ENCODE measurements around the gene SLC29A3.

DNA sequence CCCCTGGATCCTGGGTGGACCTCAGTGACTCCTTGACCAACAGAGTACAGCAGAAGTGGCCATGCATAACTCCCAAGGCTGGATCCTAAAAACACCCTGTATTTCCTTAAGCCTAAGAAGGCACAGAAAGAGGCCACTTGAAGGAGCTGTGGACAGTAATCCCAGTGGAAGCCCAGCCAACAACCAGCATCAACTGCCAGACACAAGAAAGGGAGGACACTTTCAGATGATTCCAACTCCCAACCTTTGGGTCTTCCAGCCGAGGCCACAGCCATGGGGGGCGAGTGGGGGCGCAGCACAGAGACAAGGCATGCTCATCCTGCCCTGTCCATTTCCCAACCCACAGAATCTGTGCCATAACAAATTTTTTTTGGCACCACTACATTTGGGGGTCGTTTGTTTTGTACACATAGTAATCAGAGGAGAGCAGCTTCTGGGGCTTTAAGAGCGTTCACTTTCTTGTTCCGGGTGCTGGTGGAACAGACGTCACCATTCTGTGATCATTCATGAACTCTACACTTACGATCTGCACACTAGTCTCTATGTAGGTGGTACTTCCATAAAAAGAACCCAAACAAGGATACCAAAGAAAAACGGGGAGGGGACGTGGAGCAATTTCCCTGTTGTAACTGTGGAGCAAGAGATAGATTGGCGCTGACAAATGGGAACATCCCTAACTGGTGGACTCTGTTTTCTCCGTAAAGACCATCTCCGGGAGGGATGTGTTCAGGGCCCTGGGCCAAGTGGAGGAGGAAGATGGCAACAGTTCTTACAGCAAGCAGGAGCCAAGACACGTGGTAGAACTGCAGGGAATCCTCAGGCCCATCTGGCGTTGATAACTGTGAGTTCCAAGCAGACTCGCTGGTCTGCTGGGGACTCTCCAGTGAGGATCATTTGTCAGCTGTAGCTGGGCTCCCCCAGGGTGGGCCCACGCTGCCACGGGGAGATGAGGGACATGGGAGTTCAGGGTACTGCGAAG lies 6.0 kb upstream of the SLC29A3 start:
- no peak for TF ChIP-seq CEBPB (IDR thresholded peaks at IDR 0.05)
- TF ChIP-seq EP300 (IDR thresholded peaks at IDR 0.05; ENCODE audit: borderline replicate concordance), result no peak
- no peak for TF ChIP-seq ZBTB7A (IDR thresholded peaks at IDR 0.05; ENCODE audit: low read depth)
- TF ChIP-seq YY1 (IDR thresholded peaks at IDR 0.05; ENCODE audit: low read depth), result no peak
- TF ChIP-seq TAF1 (IDR thresholded peaks at IDR 0.05; ENCODE audit: low read depth), result no peak
- TF ChIP-seq TEAD4 (IDR thresholded peaks at IDR 0.05), result no peak
- TF ChIP-seq CREB1 (IDR thresholded peaks at IDR 0.05; ENCODE audit: low read depth), result no peak
- TF ChIP-seq FOXM1 (IDR thresholded peaks at IDR 0.05; ENCODE audit: borderline replicate concordance, low read depth), result no peak
- no peak for TF ChIP-seq USF1 (IDR thresholded peaks at IDR 0.05)

Data from Ishikawa (cell line).